ENCODE measurements around the gene FNDC4.

GRCh38 chr2:27518113-27518781 lies 23.2 kb upstream of the FNDC4 start:
- TF ChIP-seq CTCF (IDR thresholded peaks at IDR 0.05; ENCODE audit: low read depth, low read length, missing input control), result no peak
- no peak for TF ChIP-seq RAD21 (IDR thresholded peaks at IDR 0.05)
- no peak for TF ChIP-seq ATF3 (IDR thresholded peaks at IDR 0.05)
- no peak for TF ChIP-seq REST (IDR thresholded peaks at IDR 0.05)
- TF ChIP-seq NR2F2 (IDR thresholded peaks at IDR 0.05), result no peak
- no peak for TF ChIP-seq YY1 (IDR thresholded peaks at IDR 0.05)
- no peak for TF ChIP-seq TAF1 (conservative IDR thresholded peaks at IDR 0.05)
- no peak for TF ChIP-seq EGR1 (IDR thresholded peaks at IDR 0.05; ENCODE audit: low read depth in 2 of 2)
- no peak for TF ChIP-seq JUND (IDR thresholded peaks at IDR 0.05)
- TF ChIP-seq HNF4G (IDR thresholded peaks at IDR 0.05), result no peak
- TF ChIP-seq GABPA (IDR thresholded peaks at IDR 0.05 in 1 of 2, conservative IDR thresholded peaks at IDR 0.05 in 1 of 2), result no peak
